Left lung (tissue), 10 donors: ENCODE results near the gene EPHA4. TPM values are rescaled to one million over a fixed set of nuclear protein-coding genes. Genes with fewer than 3 reads are reported as not detected.
A peak's percentile ranks its signal among the peaks of the same experiment; 100 is the strongest.

ENCODE experiments used
- ATAC-seq: fragments of 200-7000 bp; cut with Tn5 transposase; one replicate; pipeline ENCODE4 v1.9.1; 2020; ENCODE audit warnings: moderate library complexity
- DNase-seq, 4 donors: peaks; one replicate each; pipeline ENCODE4 v3.0.0-alpha.2; 2013 to 2020
- H3K27ac ChIP-seq, 2 donors: fragments of 200-600 bp; sonication (generic) in 1 of 2; one replicate each; pipeline versions ENCODE4 v1.5.0 to v1.8.0; 2020 to 2021
- H3K27me3 ChIP-seq, 2 donors: fragments of 200-600 bp; sonication (generic) in 1 of 2; one replicate each; pipeline versions ENCODE4 v1.5.0 to v1.8.0; 2020 to 2021
- H3K36me3 ChIP-seq, 2 donors: fragments of 200-600 bp; sonication (generic) in 1 of 2; one replicate each; pipeline versions ENCODE4 v1.5.0 to v1.8.0; 2020 to 2021
- H3K4me1 ChIP-seq, 2 donors: fragments of 200-600 bp; one replicate each; pipeline ENCODE4 v1.8.0; 2021
- H3K4me3 ChIP-seq, 2 donors: fragments of 200-600 bp; sonication (generic) in 1 of 2; one replicate each; pipeline versions ENCODE4 v1.5.0 to v1.8.0; 2020 to 2021; ENCODE audit warnings: mild to moderate bottlenecking in 1 of 2
- H3K9me3 ChIP-seq, 2 donors: fragments of 200-600 bp; sonication (generic) in 1 of 2; one replicate each; pipeline versions ENCODE4 v1.5.0 to v1.8.0; 2020 to 2021
- intact Hi-C, 2 donors: fragments of 100-400 bp; cut with DNase I; formaldehyde crosslinking; loops; one replicate each; pipeline versions ENCODE4 v1.11.2 to v1.14.2; 2022
- polyA plus RNA-seq, 6 donors: library from polyadenylated mRNA; unstranded; fragments of 120-200 nt; gene quantifications; one replicate each; pipeline ENCODE4 v1.2.1, GENCODE V29; 2013; ENCODE audit not compliant: insufficient read length in 6 of 6
- total RNA-seq, 2 donors: library from RNA; stranded (reverse); fragmentation: NEBNext Ultra II Directional; extraction: Animal tissue kit (Norgen Biotek cat#: 25700); gene quantifications; one replicate each; pipeline ENCODE4 v1.2.1, GENCODE V29; 2021
- TF ChIP-seq, protein P1 (sequence below), 2 donors: fragments of 200-600 bp; sonication (generic) in 1 of 2; IDR thresholded peaks; one replicate each; pipeline versions ENCODE4 v1.5.0 to v1.8.0; 2021; ENCODE audit warnings: antibody characterized with exemption in 2 of 2
- donor health status: DM: no; HTN: yes; CAD: no.
- donor health status: DM: no; HTN: no; CAD: no.

Gene EPHA4
- total and polyA plus RNA-seq, 8 donors: 17.7 to 41.0 (median 24.8) TPM

DNA sequence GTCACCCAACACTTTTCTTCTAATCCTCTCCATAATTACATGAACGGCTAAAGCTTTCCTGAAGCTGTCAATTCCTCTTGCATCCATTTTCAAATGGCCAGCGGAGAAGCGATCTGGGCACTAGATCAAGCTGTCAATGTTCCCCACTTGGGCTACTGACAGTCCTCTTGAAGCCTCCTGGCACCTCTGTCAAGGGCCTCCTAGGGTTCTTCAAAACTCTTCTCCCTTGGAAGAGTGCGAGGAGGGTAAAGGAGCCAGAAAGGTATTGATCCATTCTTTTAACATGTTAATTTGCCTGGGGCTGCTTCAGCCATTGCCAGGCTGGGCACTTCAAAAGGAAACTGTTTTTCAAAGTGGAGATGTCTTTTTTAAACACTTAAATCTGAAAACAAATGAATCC lies 19.8 kb downstream of the EPHA4 start:
- Histone ChIP-seq H3K9me3 (no peaks in the 10 kb centered on the region), H3K4me1 (no peaks in the 10 kb centered on the region), H3K4me3 (no peak overlapping the region), H3K36me3 (no peaks in the 10 kb centered on the region), H3K27me3 (no peaks in the 10 kb centered on the region), H3K27ac (no peak overlapping the region)
- ATAC-seq (peak; percentile 25), DNase-seq (no peak)
- TF ChIP-seq, protein P1, sequence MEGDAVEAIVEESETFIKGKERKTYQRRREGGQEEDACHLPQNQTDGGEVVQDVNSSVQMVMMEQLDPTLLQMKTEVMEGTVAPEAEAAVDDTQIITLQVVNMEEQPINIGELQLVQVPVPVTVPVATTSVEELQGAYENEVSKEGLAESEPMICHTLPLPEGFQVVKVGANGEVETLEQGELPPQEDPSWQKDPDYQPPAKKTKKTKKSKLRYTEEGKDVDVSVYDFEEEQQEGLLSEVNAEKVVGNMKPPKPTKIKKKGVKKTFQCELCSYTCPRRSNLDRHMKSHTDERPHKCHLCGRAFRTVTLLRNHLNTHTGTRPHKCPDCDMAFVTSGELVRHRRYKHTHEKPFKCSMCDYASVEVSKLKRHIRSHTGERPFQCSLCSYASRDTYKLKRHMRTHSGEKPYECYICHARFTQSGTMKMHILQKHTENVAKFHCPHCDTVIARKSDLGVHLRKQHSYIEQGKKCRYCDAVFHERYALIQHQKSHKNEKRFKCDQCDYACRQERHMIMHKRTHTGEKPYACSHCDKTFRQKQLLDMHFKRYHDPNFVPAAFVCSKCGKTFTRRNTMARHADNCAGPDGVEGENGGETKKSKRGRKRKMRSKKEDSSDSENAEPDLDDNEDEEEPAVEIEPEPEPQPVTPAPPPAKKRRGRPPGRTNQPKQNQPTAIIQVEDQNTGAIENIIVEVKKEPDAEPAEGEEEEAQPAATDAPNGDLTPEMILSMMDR (IDR thresholded peaks at IDR 0.05): no peak
- intact Hi-C loops: no loop called here

DNA sequence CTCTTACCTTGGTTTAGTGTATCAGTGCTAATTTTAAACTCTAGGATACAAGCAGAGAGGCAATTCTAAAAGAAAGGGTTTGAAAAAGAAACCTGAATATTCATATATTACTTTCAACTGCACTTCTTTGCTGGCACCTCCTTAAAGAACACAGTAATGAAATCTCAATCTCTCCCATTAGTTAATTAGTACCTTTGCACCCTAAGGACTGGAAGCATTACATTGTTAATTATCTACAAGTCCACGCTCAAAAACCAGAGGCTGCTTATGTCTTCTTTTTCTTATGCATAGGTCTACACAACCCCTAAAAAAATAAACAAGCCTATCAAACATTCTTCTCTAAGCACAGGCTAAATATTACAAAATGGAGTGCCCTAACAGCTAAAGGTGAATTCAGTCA lies 20.2 kb downstream of the EPHA4 start:
- no peaks in the 10 kb centered on the region for H3K4me1 ChIP-seq
- ATAC-seq (no peak), DNase-seq (no peak)
- no peak overlapping the region for H3K27ac ChIP-seq
- TF ChIP-seq, protein P1 (IDR thresholded peaks at IDR 0.05): no peak
- H3K9me3 ChIP-seq: no peaks in the 10 kb centered on the region
- no peaks in the 10 kb centered on the region for H3K36me3 ChIP-seq
- no peaks in the 10 kb centered on the region for H3K27me3 ChIP-seq
- no peak overlapping the region for H3K4me3 ChIP-seq
- intact Hi-C loops: no loop called here

DNA sequence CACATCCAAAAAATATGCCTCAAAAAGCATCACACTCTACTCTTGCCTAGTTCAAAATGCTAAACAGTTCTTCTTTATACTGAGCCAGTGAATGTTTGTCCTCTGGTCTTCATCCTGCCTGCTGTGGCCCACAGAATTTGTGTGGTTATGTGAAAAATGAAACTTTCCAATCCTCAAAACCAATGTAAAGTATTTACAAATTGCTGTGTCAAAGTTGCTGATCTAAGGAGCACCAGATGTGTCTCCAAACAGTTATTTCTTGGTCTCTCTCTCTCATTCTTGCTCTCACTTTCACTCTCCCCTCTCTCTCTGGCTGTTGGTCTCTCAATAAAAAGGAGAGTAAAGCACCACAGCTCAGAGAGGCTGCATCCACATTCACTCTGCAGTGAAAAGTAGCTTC lies 23.0 kb downstream of the EPHA4 start:
- intact Hi-C loops: no loop called here
- ATAC-seq (no peak), DNase-seq (no peak)
- H3K27me3 ChIP-seq: no peaks in the 10 kb centered on the region
- no peak overlapping the region for H3K4me3 ChIP-seq
- H3K36me3 ChIP-seq: no peaks in the 10 kb centered on the region
- H3K4me1 ChIP-seq: no peaks in the 10 kb centered on the region
- no peaks in the 10 kb centered on the region for H3K9me3 ChIP-seq
- H3K27ac ChIP-seq: no peak overlapping the region
- TF ChIP-seq, protein P1 (IDR thresholded peaks at IDR 0.05): no peak

DNA sequence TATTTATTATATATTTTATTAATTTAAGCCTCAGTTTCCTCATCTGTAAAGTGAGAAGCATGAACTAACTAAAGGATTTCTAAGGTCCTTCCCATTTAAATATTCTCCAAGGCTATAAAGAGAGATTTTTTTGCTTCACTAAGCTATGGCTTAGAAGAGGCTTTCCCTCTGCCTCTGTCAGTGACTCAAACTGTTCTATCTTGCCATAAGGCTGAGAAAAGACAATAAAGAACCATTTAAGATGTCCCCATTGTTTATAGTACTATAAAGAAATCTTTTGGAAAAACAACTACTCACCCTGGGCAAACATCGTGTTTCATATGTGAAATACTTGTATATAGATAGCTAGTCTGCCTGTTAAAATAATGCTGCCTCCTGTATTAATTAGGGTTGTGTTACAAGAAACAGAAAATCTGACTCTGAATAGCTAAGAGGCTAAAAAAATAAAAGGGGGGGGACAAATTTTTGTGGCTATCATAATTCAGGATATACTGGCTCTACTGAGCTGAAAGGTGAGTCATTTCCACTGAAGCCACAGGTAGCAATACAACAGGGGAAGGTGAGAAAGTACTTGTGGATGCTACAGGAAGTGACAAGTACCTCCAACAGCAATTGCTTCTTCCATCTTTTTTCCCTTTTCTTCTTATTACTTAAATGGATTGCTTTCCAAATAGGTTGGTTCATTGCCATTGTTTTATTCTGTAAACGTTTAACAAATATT lies 25.4 kb downstream of the EPHA4 start:
- TF ChIP-seq, protein P1 (IDR thresholded peaks at IDR 0.05): no peak
- H3K4me1 ChIP-seq: no peaks in the 10 kb centered on the region
- intact Hi-C loops: no loop called here
- no peak for DNase-seq
- no peak overlapping the region for H3K4me3 ChIP-seq
- no peaks in the 10 kb centered on the region for H3K9me3 ChIP-seq
- no peaks in the 10 kb centered on the region for H3K36me3 ChIP-seq
- H3K27ac ChIP-seq: no peak overlapping the region
- peak; percentile 26 for ATAC-seq
- no peaks in the 10 kb centered on the region for H3K27me3 ChIP-seq

DNA sequence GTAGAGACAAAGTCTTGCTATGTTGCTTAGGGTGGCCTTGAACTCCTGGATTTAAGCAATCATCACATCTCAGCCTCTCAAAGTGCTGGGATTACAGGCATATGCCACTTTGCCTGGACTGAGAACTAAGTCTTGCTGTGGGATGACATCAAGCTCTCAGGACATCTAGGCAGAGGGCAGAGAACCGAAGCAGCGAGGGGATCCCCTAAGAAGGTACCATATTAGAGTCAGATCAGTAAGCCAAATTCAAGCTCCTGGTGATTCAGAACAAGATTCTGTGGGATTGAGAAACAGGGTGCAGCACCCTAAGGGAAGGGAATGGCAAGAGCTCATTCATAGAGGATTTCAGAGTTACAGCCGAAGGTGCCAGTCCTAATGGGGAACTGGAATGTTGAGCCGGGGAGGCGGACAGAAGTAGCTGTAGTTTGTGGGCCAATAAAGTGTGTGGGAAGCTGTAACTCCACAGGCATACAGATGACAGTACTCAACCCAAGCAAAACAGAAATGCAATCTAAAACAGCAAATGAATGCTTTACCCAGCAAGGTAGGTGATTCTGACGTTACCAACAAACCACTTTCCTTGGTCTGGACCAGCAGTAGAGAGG lies 30.9 kb downstream of the EPHA4 start:
- Histone ChIP-seq H3K27me3 (no peaks in the 10 kb centered on the region), H3K9me3 (no peaks in the 10 kb centered on the region), H3K27ac (no peak overlapping the region), H3K4me3 (no peak overlapping the region), H3K36me3 (no peaks in the 10 kb centered on the region), H3K4me1 (no peaks in the 10 kb centered on the region)
- intact Hi-C loops: no loop called here
- TF ChIP-seq, protein P1 (IDR thresholded peaks at IDR 0.05): no peak
- DNase-seq: no peak
- no peak for ATAC-seq
